PC-9 (cell line): ENCODE measurements around the gene UNC119B.

Experiments
- CTCF ChIP-seq: fragments of 200-600 bp; sonication (generic); conservative IDR thresholded peaks from 2 replicates; pipeline ENCODE4 v1.6.1; 2017; ENCODE audit warnings: mixed run types, antibody characterized with exemption, mild to moderate bottlenecking, moderate library complexity
- EZH2 ChIP-seq: fragments of 200-600 bp; sonication (generic); IDR thresholded peaks from 2 replicates; pipeline ENCODE4 v1.8.0; 2017; ENCODE audit warnings: antibody characterized with exemption, low read depth

- TF ChIP-seq EZH2: no peak
- no peak for TF ChIP-seq CTCF
Observed at GRCh38 chr12:120690083-120690450, 20.2 kb upstream of the UNC119B start.
